Activated naive CD8-positive, alpha-beta T cell treated with anti-CD3 and anti-CD28 coated beads, Interleukin-2, amount 10 ng/mL, durations not matched to agents 7 days and 5 days (primary cell): Measurements from ENCODE around the gene HAGHL. TPM values are rescaled to one million over a fixed set of nuclear protein-coding genes. Genes with fewer than 3 reads are reported as not detected.

Experiments
- ATAC-seq: fragments of 150-1000 bp; cut with Tn5 transposase; one replicate; pipeline ENCODE4 v1.10.0; 2021; ENCODE audit warnings: low read depth, moderate library complexity
- POLR2A ChIA-PET: fragments of 350-600 bp; sonication (Branson Sonifier 250); formaldehyde crosslinking; loops from one replicate; lab custom pipeline; 2021; ENCODE audit warnings: antibody characterized with exemption; lab: Charles Lee
- DNase-seq: peaks from one replicate; pipeline ENCODE4 v3.0.0; 2021
- H3K27ac Mint-ChIP-seq: one replicate; pipeline ENCODE4 v1.8.0; 2022; ENCODE audit warnings: mild to moderate bottlenecking, mixed read lengths
- H3K27me3 Mint-ChIP-seq: one replicate; pipeline ENCODE4 v1.8.0; 2022; ENCODE audit warnings: mild to moderate bottlenecking, moderate library complexity, mixed read lengths
- H3K36me3 Mint-ChIP-seq: one replicate; pipeline ENCODE4 v1.8.0; 2021; ENCODE audit warnings: mild to moderate bottlenecking, mixed read lengths
- H3K4me1 Mint-ChIP-seq: one replicate; pipeline ENCODE4 v1.8.0; 2021; ENCODE audit warnings: mixed read lengths
- H3K4me3 Mint-ChIP-seq: one replicate; pipeline ENCODE4 v1.8.0; 2022; ENCODE audit warnings: mild to moderate bottlenecking, moderate library complexity, mixed read lengths
- H3K9me3 Mint-ChIP-seq: one replicate; pipeline ENCODE4 v1.8.0; 2021; ENCODE audit warnings: mixed read lengths
- total RNA-seq, 2 experiments: library from RNA; stranded (reverse); gene quantifications; one replicate each; pipeline ENCODE4 v1.2.3, GENCODE V29; 2021

Gene HAGHL
- total RNA-seq, 2 experiments from 2014 or later, result 25.8 to 34.2 TPM

- ATAC-seq, result no peak
- Mint-ChIP-seq H3K4me1 (no peaks in the 10 kb centered on the region), H3K27me3 (no peaks in the 10 kb centered on the region), H3K36me3 (no peaks in the 10 kb centered on the region), H3K27ac (no peak overlapping the region), H3K4me3 (no peak overlapping the region), H3K9me3 (no peaks in the 10 kb centered on the region)
- POLR2A ChIA-PET, result interaction anchor here (1.1 to 1.3 kb wide), 2 partner anchors 9 to 11 kb away, joined by 5 read pairs; partner anchors contain the start of genes ANTKMT and CIAO3
- peak; percentile 41 for DNase-seq
These were observed 3.1 kb downstream of the HAGHL start for GRCh38 chr16:729768-730665.

- peaks cover 2% of the 10 kb centered on the region for H3K4me1 Mint-ChIP-seq
- peaks cover 2% of the 10 kb centered on the region for H3K36me3 Mint-ChIP-seq
- no peaks in the 10 kb centered on the region for H3K9me3 Mint-ChIP-seq
- POLR2A ChIA-PET, result interaction anchor here (1.1 to 1.8 kb wide), 3 partner anchors 9 to 10 kb away, joined by 5 read pairs; partner anchors contain the start of genes ANTKMT and CIAO3
- no peaks in the 10 kb centered on the region for H3K27me3 Mint-ChIP-seq
- H3K4me3 Mint-ChIP-seq, result no peak overlapping the region
- DNase-seq (no peak), ATAC-seq (no peak)
- H3K27ac Mint-ChIP-seq, result no peak overlapping the region
These were observed 4.0 kb downstream of the HAGHL start for GRCh38 chr16:730666-731509.

- Mint-ChIP-seq H3K4me3 (no peak overlapping the region), H3K27me3 (no peaks in the 10 kb centered on the region), H3K4me1 (peaks cover 2% of the 10 kb centered on the region), H3K9me3 (no peaks in the 10 kb centered on the region), H3K27ac (no peak overlapping the region), H3K36me3 (peaks cover 4% of the 10 kb centered on the region)
- POLR2A ChIA-PET, result interaction anchor here (1.8 kb wide), 1 partner anchor 11 kb away, joined by 5 read pairs; the partner anchor contains the start of gene ANTKMT
- no peak for ATAC-seq
- DNase-seq, result no peak
These were observed 5.4 kb downstream of the HAGHL start for GRCh38 chr16:732332-732731.

GRCh38 chr16:732936-733335, 6.0 kb downstream of the HAGHL start:
- Mint-ChIP-seq H3K9me3 (no peaks in the 10 kb centered on the region), H3K27ac (no peak overlapping the region), H3K4me1 (peaks cover 4% of the 10 kb centered on the region), H3K27me3 (no peaks in the 10 kb centered on the region), H3K36me3 (peaks cover 4% of the 10 kb centered on the region), H3K4me3 (no peak overlapping the region)
- ATAC-seq (no peak), DNase-seq (no peak)
- POLR2A ChIA-PET, result interaction anchor here (1.8 kb wide), 1 partner anchor 11 kb away, joined by 5 read pairs; the partner anchor contains the start of gene ANTKMT

- Mint-ChIP-seq H3K9me3 (no peaks in the 10 kb centered on the region), H3K27me3 (no peaks in the 10 kb centered on the region), H3K4me3 (no peak overlapping the region), H3K27ac (no peak overlapping the region), H3K36me3 (peaks cover 6% of the 10 kb centered on the region), H3K4me1 (peaks cover 4% of the 10 kb centered on the region)
- ATAC-seq (no peak), DNase-seq (peak; percentile 67)
- POLR2A ChIA-PET, result no interaction called here
These were observed 6.7 kb downstream of the HAGHL start for GRCh38 chr16:733382-734207.

DNA sequence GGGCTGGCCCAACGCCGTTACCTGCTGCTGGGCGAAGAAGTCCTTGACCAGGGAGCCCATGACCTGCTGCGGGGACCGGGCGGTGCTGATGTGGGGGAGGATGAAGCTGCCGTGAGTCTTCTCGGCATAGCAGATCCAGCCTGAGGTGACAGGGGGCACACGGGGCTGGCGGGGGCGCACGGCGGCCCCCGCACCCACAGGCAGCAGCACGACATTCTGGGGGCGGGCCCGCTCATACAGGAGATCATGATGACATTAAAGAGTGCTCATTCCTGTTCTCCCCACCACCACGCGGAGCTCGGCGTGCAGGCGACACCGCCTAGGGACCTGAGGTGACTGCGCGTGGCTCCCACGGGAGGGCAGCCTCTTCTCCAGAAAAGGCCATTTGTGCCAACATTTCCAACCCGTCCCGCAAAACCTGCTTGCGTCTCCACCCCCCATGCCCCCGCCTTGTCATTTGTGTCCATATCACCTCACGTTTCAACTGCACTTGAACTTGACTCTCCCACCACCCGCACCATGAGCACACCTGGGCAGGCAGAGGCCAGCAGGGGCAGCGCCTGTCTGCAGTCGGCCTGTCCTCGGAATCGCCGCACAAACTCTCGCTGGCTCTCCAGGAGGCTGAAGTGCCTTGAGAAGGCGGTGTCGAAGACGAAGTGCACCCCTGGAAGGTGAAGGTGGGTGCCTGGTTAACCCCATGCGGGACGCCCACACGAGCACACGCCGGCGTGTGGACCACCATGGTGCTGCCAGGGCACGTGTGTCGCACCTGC, 7.5 kb downstream of the HAGHL start:
- H3K9me3 Mint-ChIP-seq, result no peaks in the 10 kb centered on the region
- H3K4me3 Mint-ChIP-seq, result no peak overlapping the region
- H3K36me3 Mint-ChIP-seq, result peaks cover 6% of the 10 kb centered on the region
- POLR2A ChIA-PET, result no interaction called here
- H3K4me1 Mint-ChIP-seq, result peaks cover 6% of the 10 kb centered on the region
- DNase-seq (no peak), ATAC-seq (no peak)
- no peak overlapping the region for H3K27ac Mint-ChIP-seq
- H3K27me3 Mint-ChIP-seq, result no peaks in the 10 kb centered on the region

- no peak overlapping the region for H3K27ac Mint-ChIP-seq
- H3K27me3 Mint-ChIP-seq, result no peaks in the 10 kb centered on the region
- POLR2A ChIA-PET, result no interaction called here
- ATAC-seq, result no peak
- no peaks in the 10 kb centered on the region for H3K9me3 Mint-ChIP-seq
- DNase-seq, result no peak
- H3K4me3 Mint-ChIP-seq, result no peak overlapping the region
- peaks cover 8% of the 10 kb centered on the region for H3K4me1 Mint-ChIP-seq
- peaks cover 6% of the 10 kb centered on the region for H3K36me3 Mint-ChIP-seq
These were observed 8.3 kb downstream of the HAGHL start for GRCh38 chr16:734981-735881.

DNA sequence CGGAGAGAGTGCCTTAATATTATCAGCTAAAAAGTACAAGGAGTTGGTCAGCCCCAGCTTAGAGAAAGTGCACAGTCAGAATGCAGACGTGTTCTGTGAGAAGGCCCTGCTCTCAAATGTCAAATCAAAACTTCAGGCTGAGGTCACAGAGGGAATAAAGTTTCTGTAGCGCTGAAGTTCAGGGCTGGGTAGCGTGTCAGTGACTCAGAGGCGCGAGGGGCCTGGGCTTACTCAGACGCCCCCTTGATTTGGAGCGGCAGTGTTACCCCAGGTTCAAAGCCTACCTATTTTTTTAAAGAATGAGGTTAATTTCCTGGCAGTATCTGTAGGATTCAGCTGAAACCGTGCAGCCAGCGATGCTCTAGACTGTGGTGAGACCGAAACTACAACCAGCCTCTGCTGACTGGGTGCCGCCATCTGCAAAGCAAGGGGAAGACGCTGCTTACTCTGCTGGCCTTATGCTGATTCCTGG, 9.1 kb downstream of the HAGHL start:
- POLR2A ChIA-PET, result interaction anchor here (0.7 kb wide), 1 partner anchor 13 kb away, joined by 4 read pairs; no protein-coding TSS in a partner anchor
- DNase-seq (no peak), ATAC-seq (no peak)
- no peak overlapping the region for H3K27ac Mint-ChIP-seq
- H3K4me3 Mint-ChIP-seq, result no peak overlapping the region
- no peaks in the 10 kb centered on the region for H3K27me3 Mint-ChIP-seq
- peaks cover 6% of the 10 kb centered on the region for H3K36me3 Mint-ChIP-seq
- peaks cover 8% of the 10 kb centered on the region for H3K4me1 Mint-ChIP-seq
- no peaks in the 10 kb centered on the region for H3K9me3 Mint-ChIP-seq

- POLR2A ChIA-PET, result interaction anchor here (1.1 kb wide), 1 partner anchor 13 kb away, joined by 3 read pairs; no protein-coding TSS in a partner anchor
- ATAC-seq (no peak), DNase-seq (no peak)
- H3K36me3 Mint-ChIP-seq, result peaks cover 6% of the 10 kb centered on the region
- no peaks in the 10 kb centered on the region for H3K9me3 Mint-ChIP-seq
- H3K27me3 Mint-ChIP-seq, result no peaks in the 10 kb centered on the region
- H3K4me3 Mint-ChIP-seq, result no peak overlapping the region
- no peak overlapping the region for H3K27ac Mint-ChIP-seq
- peaks cover 8% of the 10 kb centered on the region for H3K4me1 Mint-ChIP-seq
These were observed 10.1 kb downstream of the HAGHL start for GRCh38 chr16:736936-737481.

DNA sequence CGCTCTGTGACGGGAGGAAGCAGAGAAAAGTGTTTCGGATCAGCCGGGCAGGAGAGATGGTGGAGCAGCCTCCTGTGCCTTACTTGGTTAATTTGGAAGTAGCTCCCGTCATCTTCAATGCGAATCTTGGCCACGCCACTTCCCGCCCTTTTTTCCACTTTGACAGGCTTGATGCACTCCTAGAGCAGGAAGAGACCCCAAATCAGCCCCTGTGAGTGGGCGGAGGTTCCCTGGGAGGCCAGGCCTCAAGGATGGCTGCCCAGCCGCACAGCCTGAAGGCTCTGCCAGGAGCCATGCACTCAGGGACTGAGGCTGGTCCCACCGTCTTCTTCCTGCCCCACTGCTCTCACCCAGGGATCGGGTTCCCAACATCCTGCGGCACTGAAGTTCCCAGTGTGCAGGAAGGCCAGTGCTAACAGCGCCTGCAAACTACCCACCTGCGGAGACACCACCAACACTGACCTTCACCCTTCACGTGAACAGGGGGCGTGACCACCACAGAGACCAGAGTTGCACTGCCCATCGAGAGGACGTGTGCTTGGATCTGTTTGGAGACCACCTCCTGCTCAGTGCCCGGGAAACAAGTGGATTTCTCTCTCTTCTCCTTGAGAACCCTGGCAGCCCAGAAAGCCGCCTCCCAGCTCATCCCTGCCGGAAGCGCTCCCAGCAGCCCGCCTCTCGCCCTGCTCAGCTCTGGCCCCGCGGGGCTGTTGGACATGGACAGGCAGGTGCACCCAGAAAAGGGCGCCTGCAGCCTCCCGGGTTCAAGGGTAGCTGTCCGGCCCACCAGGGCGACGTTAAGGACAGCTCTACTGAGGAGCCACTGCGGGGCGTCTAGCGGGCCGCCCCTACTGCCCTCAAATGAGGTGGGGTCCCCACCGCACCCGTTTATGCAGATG, 12.9 kb downstream of the HAGHL start:
- peak overlapping the region; percentile 63 for H3K27ac Mint-ChIP-seq
- ATAC-seq, result no peak
- H3K4me1 Mint-ChIP-seq, result peaks cover 8% of the 10 kb centered on the region
- POLR2A ChIA-PET, result interaction anchor here (0.7 to 2.2 kb wide), 9 partner anchors 10 to 53 kb away, joined by 3 to 13 read pairs (median 5); partner anchors contain the start of genes HAGHL and METRN
- no peaks in the 10 kb centered on the region for H3K9me3 Mint-ChIP-seq
- peak overlapping the region; percentile 81 for H3K4me3 Mint-ChIP-seq
- no peaks in the 10 kb centered on the region for H3K27me3 Mint-ChIP-seq
- H3K36me3 Mint-ChIP-seq, result peaks cover 6% of the 10 kb centered on the region
- DNase-seq, result no peak
